Measurements from ENCODE around the gene GINS2. TPM values are rescaled to one million over a fixed set of nuclear protein-coding genes. Genes with fewer than 3 reads are reported as not detected.

The GINS2 gene
- total RNA-seq, 1 donor: 1.8 TPM

DNA sequence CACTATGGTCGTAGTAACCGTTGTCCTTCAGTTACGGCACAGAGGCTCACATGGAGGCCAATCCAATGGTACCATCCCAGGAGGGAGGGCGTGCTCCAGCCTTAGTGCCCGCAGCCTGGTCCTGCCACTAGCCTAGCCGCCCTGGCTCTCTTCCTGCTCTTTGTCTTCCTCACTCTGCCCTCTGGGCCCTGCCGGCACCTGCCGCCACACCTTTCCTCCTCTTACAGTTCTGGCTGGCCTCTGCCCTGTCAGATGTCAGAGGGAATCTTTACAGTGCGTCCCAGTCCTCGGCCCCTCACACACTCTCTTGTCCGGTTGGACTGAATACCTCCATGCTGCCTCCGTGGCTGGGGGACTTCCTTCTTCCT lies 23.4 kb downstream of the GINS2 start:
- Histone ChIP-seq H3K9me3 (ENCODE audit: low read depth, low read length) (no peaks in the 10 kb centered on the region), H3K27me3 (ENCODE audit: insufficient read depth, low read length) (no peaks in the 10 kb centered on the region), H3K27ac (ENCODE audit: low read depth, low read length) (no peak overlapping the region), H2AFZ (ENCODE audit: low read length) (no peak overlapping the region), H3K4me3 (ENCODE audit: insufficient read depth, low read length) (no peak overlapping the region), H3K36me3 (ENCODE audit: insufficient read depth, low read length) (peaks cover 84% of the 10 kb centered on the region), H3K79me2 (ENCODE audit: insufficient read depth, low read length) (peaks cover 3% of the 10 kb centered on the region), H3K4me2 (ENCODE audit: insufficient read depth, low read length) (no peak overlapping the region), H4K20me1 (ENCODE audit: insufficient read depth, low read length) (peaks cover 38% of the 10 kb centered on the region), H3K4me1 (ENCODE audit: insufficient read depth, low read length) (no peaks in the 10 kb centered on the region)
- no peak for DNase-seq (ENCODE audit: insufficient read length, low spot score, missing footprints)
- TF ChIP-seq, protein P1, sequence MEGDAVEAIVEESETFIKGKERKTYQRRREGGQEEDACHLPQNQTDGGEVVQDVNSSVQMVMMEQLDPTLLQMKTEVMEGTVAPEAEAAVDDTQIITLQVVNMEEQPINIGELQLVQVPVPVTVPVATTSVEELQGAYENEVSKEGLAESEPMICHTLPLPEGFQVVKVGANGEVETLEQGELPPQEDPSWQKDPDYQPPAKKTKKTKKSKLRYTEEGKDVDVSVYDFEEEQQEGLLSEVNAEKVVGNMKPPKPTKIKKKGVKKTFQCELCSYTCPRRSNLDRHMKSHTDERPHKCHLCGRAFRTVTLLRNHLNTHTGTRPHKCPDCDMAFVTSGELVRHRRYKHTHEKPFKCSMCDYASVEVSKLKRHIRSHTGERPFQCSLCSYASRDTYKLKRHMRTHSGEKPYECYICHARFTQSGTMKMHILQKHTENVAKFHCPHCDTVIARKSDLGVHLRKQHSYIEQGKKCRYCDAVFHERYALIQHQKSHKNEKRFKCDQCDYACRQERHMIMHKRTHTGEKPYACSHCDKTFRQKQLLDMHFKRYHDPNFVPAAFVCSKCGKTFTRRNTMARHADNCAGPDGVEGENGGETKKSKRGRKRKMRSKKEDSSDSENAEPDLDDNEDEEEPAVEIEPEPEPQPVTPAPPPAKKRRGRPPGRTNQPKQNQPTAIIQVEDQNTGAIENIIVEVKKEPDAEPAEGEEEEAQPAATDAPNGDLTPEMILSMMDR (IDR thresholded peaks at IDR 0.05; ENCODE audit: extremely low read depth, low read depth, low read length): no peak

DNA sequence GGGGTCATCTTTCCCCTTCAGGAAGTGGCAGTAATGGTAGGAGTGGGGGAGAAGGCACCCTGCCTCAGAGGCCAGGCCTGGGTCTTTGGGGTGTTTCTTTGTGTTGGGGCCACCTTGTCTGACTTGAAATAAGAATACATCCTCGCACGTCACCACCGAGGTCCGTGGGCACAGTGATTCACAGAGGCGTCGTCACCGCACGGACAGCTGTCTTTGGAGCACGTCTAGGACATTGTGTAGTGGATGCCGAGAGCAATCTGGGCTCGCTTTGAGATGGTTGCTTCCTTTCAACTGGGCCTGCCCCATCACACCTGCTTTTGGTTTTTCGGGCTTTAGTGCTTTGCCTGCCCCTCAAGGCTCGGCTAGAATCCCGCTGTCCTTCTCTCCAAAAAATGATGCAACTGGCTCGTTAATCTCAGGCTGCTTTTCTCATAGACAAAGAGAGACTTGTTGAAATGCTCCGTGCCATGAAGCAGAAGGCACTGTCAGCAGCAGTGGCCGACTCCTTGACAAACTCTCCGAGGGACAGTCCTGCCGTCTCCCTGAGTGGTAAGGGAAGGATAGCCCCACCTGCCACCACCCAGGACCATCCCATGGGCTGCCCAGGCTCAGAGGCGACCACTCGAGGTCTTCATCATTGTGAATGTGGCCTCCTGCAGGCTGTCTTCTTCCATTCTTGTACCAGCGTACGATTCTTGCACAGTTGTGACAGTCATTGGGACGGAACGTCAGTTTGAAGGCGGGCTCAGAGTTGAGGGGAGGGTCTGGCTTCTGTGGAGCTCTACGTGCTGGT lies 24.0 kb downstream of the GINS2 start:
- TF ChIP-seq, protein P1 (IDR thresholded peaks at IDR 0.05; ENCODE audit: extremely low read depth, low read depth, low read length): no peak
- H3K9me3 ChIP-seq (ENCODE audit: low read depth, low read length): no peaks in the 10 kb centered on the region
- DNase-seq (ENCODE audit: insufficient read length, low spot score, missing footprints): peak; percentile 62
- no peaks in the 10 kb centered on the region for H3K4me1 ChIP-seq (ENCODE audit: insufficient read depth, low read length)
- H2AFZ ChIP-seq (ENCODE audit: low read length): no peak overlapping the region
- no peak overlapping the region for H3K4me2 ChIP-seq (ENCODE audit: insufficient read depth, low read length)
- no peak overlapping the region for H3K4me3 ChIP-seq (ENCODE audit: insufficient read depth, low read length)
- no peak overlapping the region for H3K27ac ChIP-seq (ENCODE audit: low read depth, low read length)
- no peaks in the 10 kb centered on the region for H3K27me3 ChIP-seq (ENCODE audit: insufficient read depth, low read length)
- H3K79me2 ChIP-seq (ENCODE audit: insufficient read depth, low read length): peaks cover 2% of the 10 kb centered on the region
- H3K36me3 ChIP-seq (ENCODE audit: insufficient read depth, low read length): peaks cover 85% of the 10 kb centered on the region
- peaks cover 39% of the 10 kb centered on the region for H4K20me1 ChIP-seq (ENCODE audit: insufficient read depth, low read length)

DNA sequence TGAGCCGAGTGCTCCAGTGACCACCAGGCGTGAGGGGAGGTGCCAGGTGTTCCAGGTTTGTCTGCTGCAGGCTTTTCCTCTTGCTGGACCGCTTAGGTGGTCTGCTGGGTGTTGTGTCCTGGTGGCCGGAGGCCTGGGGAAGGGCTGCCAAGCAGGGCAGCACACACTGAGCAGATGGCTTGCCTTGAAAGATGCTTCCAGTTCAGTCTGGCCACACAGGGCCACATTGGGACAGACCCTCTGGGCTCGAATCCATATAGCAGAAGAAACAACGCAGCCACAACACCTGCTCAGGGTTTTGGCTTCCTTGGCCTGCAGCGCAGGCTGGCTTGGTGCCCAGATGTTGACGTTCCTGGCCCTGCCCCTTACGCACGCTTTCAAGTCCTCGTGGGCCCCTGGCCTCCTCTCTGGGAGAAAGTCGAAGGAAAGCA lies 24.8 kb downstream of the GINS2 start:
- Histone ChIP-seq H3K9me3 (ENCODE audit: low read depth, low read length) (no peaks in the 10 kb centered on the region), H3K79me2 (ENCODE audit: insufficient read depth, low read length) (no peaks in the 10 kb centered on the region), H3K36me3 (ENCODE audit: insufficient read depth, low read length) (peaks cover 85% of the 10 kb centered on the region), H3K27me3 (ENCODE audit: insufficient read depth, low read length) (no peaks in the 10 kb centered on the region), H3K4me1 (ENCODE audit: insufficient read depth, low read length) (no peaks in the 10 kb centered on the region), H3K4me3 (ENCODE audit: insufficient read depth, low read length) (no peak overlapping the region), H3K27ac (ENCODE audit: low read depth, low read length) (no peak overlapping the region), H2AFZ (ENCODE audit: low read length) (no peak overlapping the region), H4K20me1 (ENCODE audit: insufficient read depth, low read length) (peaks cover 44% of the 10 kb centered on the region), H3K4me2 (ENCODE audit: insufficient read depth, low read length) (no peak overlapping the region)
- peak; percentile 74 for DNase-seq (ENCODE audit: insufficient read length, low spot score, missing footprints)
- TF ChIP-seq, protein P1 (IDR thresholded peaks at IDR 0.05; ENCODE audit: extremely low read depth, low read depth, low read length): no peak

DNA sequence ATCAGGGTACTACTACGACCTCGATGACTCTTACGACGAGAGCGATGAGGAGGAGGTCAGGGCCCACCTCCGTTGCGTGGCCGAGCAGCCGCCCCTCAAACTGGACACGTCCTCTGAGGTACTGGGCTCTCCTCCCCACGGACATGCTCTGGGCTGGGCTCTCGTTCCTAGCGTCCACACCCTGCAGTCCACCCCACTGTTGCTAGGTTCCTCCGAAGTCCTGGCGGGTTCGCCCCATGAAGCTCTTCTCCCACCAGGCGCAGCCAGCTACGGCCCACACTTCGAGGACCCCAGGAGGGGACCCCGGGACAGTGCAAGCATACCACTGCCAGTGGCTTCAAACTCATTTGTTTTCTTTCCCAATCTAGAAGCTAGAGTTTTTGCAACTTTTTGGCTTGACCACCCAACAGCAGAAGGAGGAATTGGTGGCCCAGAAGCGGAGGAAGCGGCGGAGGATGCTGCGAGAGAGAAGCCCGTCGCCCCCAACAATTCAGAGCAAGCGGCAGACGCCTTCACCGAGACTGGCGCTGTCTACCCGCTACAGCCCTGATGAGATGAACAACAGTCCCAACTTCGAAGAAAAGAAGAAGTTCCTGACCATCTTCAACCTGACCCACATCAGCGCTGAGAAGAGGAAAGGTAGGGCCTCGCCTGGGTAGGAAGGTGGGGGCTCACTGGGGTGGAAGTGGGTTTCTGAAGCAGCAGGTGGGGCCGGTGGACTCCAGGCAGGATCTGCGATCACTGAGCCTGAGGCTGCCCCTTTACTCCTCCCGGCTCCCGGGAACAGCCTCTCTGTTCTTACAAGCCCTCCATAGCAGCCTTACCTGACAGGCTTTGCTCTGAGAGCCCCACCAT lies 25.6 kb downstream of the GINS2 start:
- H3K9me3 ChIP-seq (ENCODE audit: low read depth, low read length): no peaks in the 10 kb centered on the region
- H3K36me3 ChIP-seq (ENCODE audit: insufficient read depth, low read length): peaks cover 85% of the 10 kb centered on the region
- H3K79me2 ChIP-seq (ENCODE audit: insufficient read depth, low read length): no peaks in the 10 kb centered on the region
- no peak overlapping the region for H2AFZ ChIP-seq (ENCODE audit: low read length)
- peak; percentile 68 for DNase-seq (ENCODE audit: insufficient read length, low spot score, missing footprints)
- peaks cover 46% of the 10 kb centered on the region for H4K20me1 ChIP-seq (ENCODE audit: insufficient read depth, low read length)
- H3K4me2 ChIP-seq (ENCODE audit: insufficient read depth, low read length): no peak overlapping the region
- no peaks in the 10 kb centered on the region for H3K4me1 ChIP-seq (ENCODE audit: insufficient read depth, low read length)
- no peak overlapping the region for H3K4me3 ChIP-seq (ENCODE audit: insufficient read depth, low read length)
- no peak overlapping the region for H3K27ac ChIP-seq (ENCODE audit: low read depth, low read length)
- no peaks in the 10 kb centered on the region for H3K27me3 ChIP-seq (ENCODE audit: insufficient read depth, low read length)
- TF ChIP-seq, protein P1 (IDR thresholded peaks at IDR 0.05; ENCODE audit: extremely low read depth, low read depth, low read length): no peak

Data from osteoblast (primary cell).